Measurements from ENCODE around the gene PIP. TPM values are rescaled to one million over a fixed set of nuclear protein-coding genes. Genes with fewer than 3 reads are reported as not detected.
"Not testable (repeated sequence)": the region's sequence is repeated elsewhere in the genome, so short reads cannot be mapped to it uniquely, and the experiment has no call there.

The PIP gene
- polyA plus RNA-seq, 1 of the 3 experiments (the other 2 are of a cell fraction) = not detected

- ChIA-PET POLR2A (no interaction called here), CTCF (no interaction called here)
- H3K27ac ChIP-seq (ENCODE audit: low read depth in 2 of 2, low read length in 1 of 2) = no peak overlapping the region
- H3K79me2 ChIP-seq (ENCODE audit: insufficient read depth) = no peaks in the 10 kb centered on the region
- H3K27me3 ChIP-seq (ENCODE audit: insufficient read depth) = no peaks in the 10 kb centered on the region
- H3K9ac ChIP-seq = no peak overlapping the region
- TF ChIP-seq RFX5 (IDR thresholded peaks at IDR 0.05; ENCODE audit: low read length) (no peak), RAD21 (IDR thresholded peaks at IDR 0.05; ENCODE audit: low read length) (no peak), GATA2 (CRISPR knock-in tag; IDR thresholded peaks at IDR 0.05) (no peak), TAF1 (IDR thresholded peaks at IDR 0.05; ENCODE audit: borderline replicate concordance, low read depth, low read length) (no peak), RCOR1 (IDR thresholded peaks at IDR 0.05; ENCODE audit: low read length) (no peak), CTCF (IDR thresholded peaks at IDR 0.05) (no peak), USF2 (IDR thresholded peaks at IDR 0.05; ENCODE audit: borderline replicate concordance, low read depth, low read length) (no peak), JUND (IDR thresholded peaks at IDR 0.05) (no peak), USF1 (IDR thresholded peaks at IDR 0.05; ENCODE audit: borderline replicate concordance, low read depth) (no peak), PBX3 (IDR thresholded peaks at IDR 0.05) (no peak), IRF3 (IDR thresholded peaks at IDR 0.05; ENCODE audit: low read depth, low read length) (no peak), NRF1 (IDR thresholded peaks at IDR 0.05; ENCODE audit: low read depth, low read length) (no peak), MAX (IDR thresholded peaks at IDR 0.05; ENCODE audit: low read depth) (no peak), MXI1 (IDR thresholded peaks at IDR 0.05; ENCODE audit: low read depth, low read length) (no peak), SIN3A (IDR thresholded peaks at IDR 0.05; ENCODE audit: borderline replicate concordance, low read depth, low read length) (no peak), TEAD4 (IDR thresholded peaks at IDR 0.05; ENCODE audit: borderline replicate concordance, insufficient read depth) (no peak)
- no peak overlapping the region for H2AFZ ChIP-seq (ENCODE audit: low read depth)
- H3K9me2 ChIP-seq = no peaks in the 10 kb centered on the region
- no peaks in the 10 kb centered on the region for H3K4me1 ChIP-seq (ENCODE audit: control insufficient read depth in 1 of 2, insufficient read depth in 2 of 2, low read depth in 1 of 2, low read length in 1 of 2)
- no peaks in the 10 kb centered on the region for H3K9me3 ChIP-seq
- no peaks in the 10 kb centered on the region for H4K20me1 ChIP-seq (ENCODE audit: insufficient read depth)
- no peaks in the 10 kb centered on the region for H3F3A ChIP-seq (replicated peaks; ENCODE audit: insufficient read depth)
- no peak for DNase-seq
- no peaks in the 10 kb centered on the region for H3K36me3 ChIP-seq (replicated peaks in 1 of 2; ENCODE audit: control insufficient read depth in 1 of 2, insufficient read depth in 2 of 2, low read length in 1 of 2)
- no peak overlapping the region for H3K4me2 ChIP-seq
- H3K4me3 ChIP-seq (ENCODE audit: low read depth in 2 of 2, low read length in 1 of 2) = no peak overlapping the region
Observed at GRCh38 chr7:143148651-143149050, 16.8 kb downstream of the PIP start.

- H2AFZ ChIP-seq (ENCODE audit: low read depth); DNase-seq; H3K4me1 ChIP-seq (ENCODE audit: control insufficient read depth in 1 of 2, insufficient read depth in 2 of 2, low read depth in 1 of 2, low read length in 1 of 2); H3K79me2 ChIP-seq (ENCODE audit: insufficient read depth); H3K27me3 ChIP-seq (ENCODE audit: insufficient read depth); H3K9me3 ChIP-seq; POLR2A ChIA-PET; H4K20me1 ChIP-seq (ENCODE audit: insufficient read depth); H3K9ac ChIP-seq; H3K36me3 ChIP-seq (replicated peaks in 1 of 2; ENCODE audit: control insufficient read depth in 1 of 2, insufficient read depth in 2 of 2, low read length in 1 of 2); H3F3A ChIP-seq (replicated peaks; ENCODE audit: insufficient read depth); H3K4me2 ChIP-seq; H3K4me3 ChIP-seq (ENCODE audit: low read depth in 2 of 2, low read length in 1 of 2); H3K27ac ChIP-seq (ENCODE audit: low read depth in 2 of 2, low read length in 1 of 2); H3K9me2 ChIP-seq: not testable (repeated sequence)
- CTCF ChIA-PET = interaction anchor here (1.4 kb wide), 1 partner anchor 64 kb away, joined by 5 read pairs; no protein-coding TSS in a partner anchor
- 36% methylated on average over 6 of the region's 6 CpGs for WGBS (ENCODE audit: low lambda C conversion rate)
Observed at GRCh38 chr7:143150696-143151095, 18.8 kb downstream of the PIP start.

GRCh38 chr7:143158617-143159016 lies 26.7 kb downstream of the PIP start:
- H3K9me3 ChIP-seq; H3K9ac ChIP-seq; H2AFZ ChIP-seq (ENCODE audit: low read depth); H3K9me2 ChIP-seq; POLR2A ChIA-PET; H3K27ac ChIP-seq (ENCODE audit: low read depth in 2 of 2, low read length in 1 of 2); H3K4me1 ChIP-seq (ENCODE audit: control insufficient read depth in 1 of 2, insufficient read depth in 2 of 2, low read depth in 1 of 2, low read length in 1 of 2); H4K20me1 ChIP-seq (ENCODE audit: insufficient read depth); H3K4me3 ChIP-seq (ENCODE audit: low read depth in 2 of 2, low read length in 1 of 2); CTCF ChIA-PET; H3K27me3 ChIP-seq (ENCODE audit: insufficient read depth); H3K79me2 ChIP-seq (ENCODE audit: insufficient read depth); H3K4me2 ChIP-seq; H3K36me3 ChIP-seq (replicated peaks in 1 of 2; ENCODE audit: control insufficient read depth in 1 of 2, insufficient read depth in 2 of 2, low read length in 1 of 2); DNase-seq; H3F3A ChIP-seq (replicated peaks; ENCODE audit: insufficient read depth): not testable (repeated sequence)
- 27% methylated on average over 3 of the region's 3 CpGs for WGBS (ENCODE audit: low lambda C conversion rate)
